Sigmoid colon (tissue), 4 donors: ENCODE data around the gene NDST1.

Source experiments
- EP300 ChIP-seq, 4 donors: sonication (generic); formaldehyde crosslinking; IDR thresholded peaks; one replicate each; pipeline ENCODE4 v1.6.1; 2017; ENCODE audit warnings: antibody characterized with exemption in 4 of 4
- POLR2A ChIP-seq, 2 donors: fragments of 450-650 bp; IDR thresholded peaks; one replicate each; pipeline ENCODE4 v1.6.1; 2016; ENCODE audit warnings: antibody characterized with exemption in 2 of 2, mild to moderate bottlenecking in 2 of 2, moderate library complexity in 2 of 2
- POLR2AphosphoS5 ChIP-seq, 4 donors: sonication (generic); formaldehyde crosslinking; IDR thresholded peaks; one replicate each; pipeline ENCODE4 v1.6.1; 2017; ENCODE audit warnings: antibody characterized with exemption in 4 of 4
- TF ChIP-seq, protein P1 (sequence below), 4 experiments: fragments of 450-650 bp in 3 of 4; fragments of 200-600 bp in 1 of 4; IDR thresholded peaks; one replicate each; pipeline ENCODE4 v1.5.1; 2016 to 2019; ENCODE audit warnings: antibody characterized with exemption in 4 of 4, mild to moderate bottlenecking in 3 of 4, moderate library complexity in 2 of 4

DNA sequence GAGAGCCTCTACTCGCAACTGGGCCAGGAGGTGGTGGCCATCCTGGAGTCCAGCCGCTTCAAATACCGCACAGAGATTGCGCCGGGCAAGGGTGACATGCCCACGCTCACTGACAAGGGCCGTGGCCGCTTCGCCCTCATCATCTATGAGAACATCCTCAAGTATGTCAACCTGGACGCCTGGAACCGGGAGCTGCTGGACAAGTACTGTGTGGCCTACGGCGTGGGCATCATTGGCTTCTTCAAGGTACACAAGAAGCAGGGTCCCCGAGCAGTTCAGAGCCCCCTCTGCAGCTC lies 13.5 kb downstream of the NDST1 start:
- TF ChIP-seq, protein P1, sequence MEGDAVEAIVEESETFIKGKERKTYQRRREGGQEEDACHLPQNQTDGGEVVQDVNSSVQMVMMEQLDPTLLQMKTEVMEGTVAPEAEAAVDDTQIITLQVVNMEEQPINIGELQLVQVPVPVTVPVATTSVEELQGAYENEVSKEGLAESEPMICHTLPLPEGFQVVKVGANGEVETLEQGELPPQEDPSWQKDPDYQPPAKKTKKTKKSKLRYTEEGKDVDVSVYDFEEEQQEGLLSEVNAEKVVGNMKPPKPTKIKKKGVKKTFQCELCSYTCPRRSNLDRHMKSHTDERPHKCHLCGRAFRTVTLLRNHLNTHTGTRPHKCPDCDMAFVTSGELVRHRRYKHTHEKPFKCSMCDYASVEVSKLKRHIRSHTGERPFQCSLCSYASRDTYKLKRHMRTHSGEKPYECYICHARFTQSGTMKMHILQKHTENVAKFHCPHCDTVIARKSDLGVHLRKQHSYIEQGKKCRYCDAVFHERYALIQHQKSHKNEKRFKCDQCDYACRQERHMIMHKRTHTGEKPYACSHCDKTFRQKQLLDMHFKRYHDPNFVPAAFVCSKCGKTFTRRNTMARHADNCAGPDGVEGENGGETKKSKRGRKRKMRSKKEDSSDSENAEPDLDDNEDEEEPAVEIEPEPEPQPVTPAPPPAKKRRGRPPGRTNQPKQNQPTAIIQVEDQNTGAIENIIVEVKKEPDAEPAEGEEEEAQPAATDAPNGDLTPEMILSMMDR (IDR thresholded peaks at IDR 0.05), result no peak
- no peak for TF ChIP-seq EP300 (IDR thresholded peaks at IDR 0.05)
- no peak for TF ChIP-seq POLR2A (IDR thresholded peaks at IDR 0.05)
- no peak for TF ChIP-seq POLR2AphosphoS5 (IDR thresholded peaks at IDR 0.05)
